A549 (cell line): Measurements from ENCODE around the gene GNAL. TPM values are rescaled to one million over a fixed set of nuclear protein-coding genes. Genes with fewer than 3 reads are reported as not detected.

ENCODE experiments used
- ATAC-seq, 2 experiments: fragments of 200-7000 bp in 1 of 2; fragments of >200 bp in 1 of 2; cut with Nextera tagmentation in 1 of 2; cut with Tn5 transposase in 1 of 2; 3 replicates each; pipeline versions ENCODE4 v1.8.0 to v1.9.1; 2018 to 2020; ENCODE audit warnings: mild to moderate bottlenecking in 1 of 2, moderate library complexity in 1 of 2
- CTCF ChIA-PET: fragments of 300-600 bp; sonication (Branson Sonifier 250); formaldehyde crosslinking; extraction: SDS; loops from one replicate; lab custom pipeline; 2021; ENCODE audit warnings: antibody characterized with exemption, inconsistent platforms; lab: Yijun Ruan, JAX
- POLR2A ChIA-PET: fragments of 350-600 bp; formaldehyde crosslinking; extraction: SDS; loops from one replicate; lab custom pipeline; 2021; ENCODE audit warnings: antibody characterized with exemption, inconsistent platforms; lab: Yijun Ruan, JAX
- DNase-seq, 2 experiments: peaks; one replicate each; pipeline versions ENCODE4 v3.0.0 to v3.0.0-alpha.2; 2011 to 2016; ENCODE audit warnings: low read depth in 1 of 2, low spot score in 1 of 2
- FAIRE-seq: peaks from 2 replicates; lab custom pipeline; 2011; peaks lifted over from hg19 to GRCh38; lab: Jason Lieb, UNC
- H3K27ac ChIP-seq, 2 experiments: fragments of >200 bp; sonication (Bioruptor Twin); formaldehyde crosslinking; 3 replicates each; pipeline ENCODE4 v1.5.1; 2016 to 2017
- H3K4me1 ChIP-seq: fragments of >200 bp; sonication (Bioruptor Twin); formaldehyde crosslinking; 3 replicates; pipeline ENCODE4 v1.6.1; 2016
- H3K4me2 ChIP-seq: fragments of >200 bp; sonication (Bioruptor Twin); formaldehyde crosslinking; 3 replicates; pipeline ENCODE4 v1.6.1; 2016
- H3K4me3 ChIP-seq: fragments of >200 bp; sonication (Bioruptor Twin); formaldehyde crosslinking; 3 replicates; pipeline ENCODE4 v1.5.1; 2016
- H3K9me3 ChIP-seq: fragments of >200 bp; sonication (Bioruptor Twin); formaldehyde crosslinking; 3 replicates; pipeline ENCODE4 v1.6.1; 2016
- ATOH8 ChIP-seq: fragments of 250-450 bp; sonication (Bioruptor Pico); IDR thresholded peaks from 2 replicates; pipeline ENCODE4 v1.5.0; 2020; ENCODE audit warnings: low read depth, mild to moderate bottlenecking, moderate library complexity
- CBX2 ChIP-seq: fragments of 200-600 bp; sonication (generic); IDR thresholded peaks from 2 replicates; pipeline ENCODE4 v1.6.1; 2016; ENCODE audit warnings: low read depth, mild to moderate bottlenecking, borderline replicate concordance
- CBX8 ChIP-seq: fragments of 200-600 bp; sonication (generic); IDR thresholded peaks from 2 replicates; pipeline ENCODE4 v1.6.1; 2016
- CHD2 ChIP-seq: fragments of 150-350 bp; IDR thresholded peaks from 2 replicates; pipeline ENCODE4 v1.6.1; 2014; ENCODE audit warnings: low read length; ENCODE audit not compliant: partially characterized antibody
- EHF ChIP-seq: fragments of 250-450 bp; sonication (Bioruptor Pico); IDR thresholded peaks from 2 replicates; pipeline ENCODE4 v1.5.0; 2020; ENCODE audit warnings: mild to moderate bottlenecking
- EHMT2 ChIP-seq: fragments of 200-600 bp; sonication (generic); IDR thresholded peaks from 2 replicates; pipeline ENCODE4 v1.6.1; 2016; ENCODE audit warnings: antibody characterized with exemption, low read depth, mild to moderate bottlenecking, moderate library complexity
- FOSB ChIP-seq: fragments of 250-450 bp; sonication (Bioruptor Pico); IDR thresholded peaks from 2 replicates; pipeline ENCODE4 v1.5.0; 2020; ENCODE audit warnings: mild to moderate bottlenecking, moderate library complexity
- HDAC2 ChIP-seq: fragments of 200-600 bp; sonication (generic); IDR thresholded peaks from 2 replicates; pipeline ENCODE4 v1.6.1; 2016
- HOXA7 ChIP-seq: fragments of 250-450 bp; sonication (Bioruptor Pico); IDR thresholded peaks from 2 replicates; pipeline ENCODE4 v1.5.0; 2020; ENCODE audit warnings: mild to moderate bottlenecking, moderate library complexity
- JUNB ChIP-seq: fragments of >200 bp; sonication (Bioruptor Twin); formaldehyde crosslinking; IDR thresholded peaks from 2 replicates; pipeline ENCODE4 v1.6.1; 2016
- NFE2L2 ChIP-seq: fragments of 150-350 bp; conservative IDR thresholded peaks from 2 replicates; pipeline ENCODE4 v1.6.1; 2014; ENCODE audit warnings: low read length
- NPAS2 ChIP-seq: fragments of 250-450 bp; sonication (Bioruptor Pico); IDR thresholded peaks from 2 replicates; pipeline ENCODE4 v1.8.0; 2022; ENCODE audit warnings: mild to moderate bottlenecking, moderate library complexity, borderline replicate concordance
- NR3C1 ChIP-seq: fragments of >200 bp; sonication (Bioruptor Twin); formaldehyde crosslinking; IDR thresholded peaks from 3 replicates; pipeline ENCODE4 v1.6.1; 2017
- PHF8 ChIP-seq: fragments of 200-600 bp; sonication (generic); IDR thresholded peaks from 2 replicates; pipeline ENCODE4 v1.6.1; 2016; ENCODE audit warnings: low read depth, mild to moderate bottlenecking, antibody characterized with exemption, moderate library complexity, borderline replicate concordance
- REST ChIP-seq: fragments of 200-600 bp; sonication (generic); IDR thresholded peaks from 2 replicates; pipeline ENCODE4 v1.6.1; 2016; ENCODE audit warnings: antibody characterized with exemption, mild to moderate bottlenecking, moderate library complexity
- SMC3 ChIP-seq: fragments of >200 bp; sonication (Bioruptor Twin); formaldehyde crosslinking; IDR thresholded peaks from 3 replicates; pipeline ENCODE4 v1.6.1; 2018; ENCODE audit warnings: inconsistent platforms
- SREBF2 ChIP-seq: fragments of 450-650 bp; IDR thresholded peaks from 2 replicates; pipeline ENCODE4 v1.6.1; 2014; ENCODE audit warnings: mild to moderate bottlenecking, moderate library complexity
- ZNF302 ChIP-seq: fragments of 250-450 bp; sonication (Bioruptor Pico); IDR thresholded peaks from 2 replicates; pipeline ENCODE4 v1.9.0; 2021; ENCODE audit warnings: inconsistent platforms, mild to moderate bottlenecking, moderate library complexity
- ZSCAN20 ChIP-seq: fragments of 250-450 bp; sonication (Bioruptor Pico); IDR thresholded peaks from 2 replicates; pipeline ENCODE4 v1.8.0; 2022; ENCODE audit warnings: mild to moderate bottlenecking, moderate library complexity
- WGBS: methylation state at CpG from one replicate; pipeline ENCODE4 v1.1.6; 2017; ENCODE audit errors: missing lambda C conversion rate; 5-methylcytosine and 5-hydroxymethylcytosine counted together
- polyA plus RNA-seq, 4 experiments: library from polyadenylated mRNA; depleted of rRNA in 3 of 4; stranded (reverse); fragments of >200 nt; fragmentation: RNase III in 1 of 4; extraction: RNeasy Plus Mini Kit Qiagen cat#74134 plus additional on column Dnase treatment in 1 of 4; gene quantifications; 2 replicates in 3 of 4; 3 replicates in 1 of 4; pipeline ENCODE4 v1.2.3, GENCODE V29; 2011 to 2017
- TF ChIP-seq, protein P1 (sequence below): IDR thresholded peaks from 2 replicates; pipeline ENCODE4 v1.6.1; 2012
- TF ChIP-seq, protein P2 (sequence below): fragments of >200 bp; sonication (Bioruptor Twin); formaldehyde crosslinking; IDR thresholded peaks from 2 replicates; pipeline ENCODE4 v1.6.1; 2016
- TF ChIP-seq, protein P3 (sequence below): fragments of >200 bp; sonication (Bioruptor Twin); formaldehyde crosslinking; IDR thresholded peaks from 3 replicates; pipeline ENCODE4 v1.6.1; 2016

The GNAL gene
- polyA plus RNA-seq, 2 of the 4 experiments (the other 2 are of a cell fraction) = 5.1 to 12.9 TPM

GRCh38 chr18:11820697-11821096, 131.6 kb downstream of the GNAL start:
- FAIRE-seq (no peak), ATAC-seq (no peak), DNase-seq (no peak)
- WGBS = 45% methylated on average over 2 of the region's 2 CpGs
- no peak overlapping the region for H3K27ac ChIP-seq
- no peak overlapping the region for H3K4me2 ChIP-seq
- H3K4me3 ChIP-seq = no peak overlapping the region
- ChIA-PET POLR2A (no interaction called here), CTCF (interaction anchor here (1.1 to 1.5 kb wide), 3 partner anchors 9 to 87 kb away, joined by 3 to 5 read pairs (median 3); no protein-coding TSS in a partner anchor)
- no peaks in the 10 kb centered on the region for H3K4me1 ChIP-seq
- H3K9me3 ChIP-seq = no peaks in the 10 kb centered on the region
- TF ChIP-seq PHF8 = no peak
- TF ChIP-seq, protein P1, sequence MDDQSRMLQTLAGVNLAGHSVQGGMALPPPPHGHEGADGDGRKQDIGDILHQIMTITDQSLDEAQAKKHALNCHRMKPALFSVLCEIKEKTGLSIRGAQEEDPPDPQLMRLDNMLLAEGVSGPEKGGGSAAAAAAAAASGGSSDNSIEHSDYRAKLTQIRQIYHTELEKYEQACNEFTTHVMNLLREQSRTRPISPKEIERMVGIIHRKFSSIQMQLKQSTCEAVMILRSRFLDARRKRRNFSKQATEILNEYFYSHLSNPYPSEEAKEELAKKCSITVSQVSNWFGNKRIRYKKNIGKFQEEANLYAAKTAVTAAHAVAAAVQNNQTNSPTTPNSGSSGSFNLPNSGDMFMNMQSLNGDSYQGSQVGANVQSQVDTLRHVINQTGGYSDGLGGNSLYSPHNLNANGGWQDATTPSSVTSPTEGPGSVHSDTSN = no peak
- no peak for TF ChIP-seq ZSCAN20

DNA sequence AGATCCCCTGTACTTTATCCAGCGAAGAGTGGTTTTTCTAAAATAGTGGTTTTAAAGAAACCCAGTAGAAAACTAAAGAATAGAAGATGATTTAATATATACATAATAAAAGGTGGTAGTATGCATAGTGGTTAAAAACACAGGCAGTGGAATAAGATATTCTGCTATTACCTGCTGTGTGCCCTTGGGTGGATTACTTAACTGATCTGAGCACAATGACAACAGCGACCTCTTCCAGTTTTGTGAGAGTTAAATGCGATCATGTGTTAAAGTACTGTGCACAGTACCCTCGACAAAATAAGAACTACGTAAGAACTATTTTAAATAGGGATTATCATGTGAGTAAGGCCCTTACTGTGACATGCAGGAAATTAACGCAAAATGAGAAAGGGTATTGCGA, 132.1 kb downstream of the GNAL start:
- no peaks in the 10 kb centered on the region for H3K4me1 ChIP-seq
- no peak for DNase-seq
- ChIA-PET POLR2A (no interaction called here), CTCF (interaction anchor here (1.1 to 1.5 kb wide), 3 partner anchors 8 to 174 kb away, joined by 3 read pairs; no protein-coding TSS in a partner anchor)
- H3K4me2 ChIP-seq = no peak overlapping the region
- TF ChIP-seq SREBF2 = no peak
- TF ChIP-seq, protein P2, sequence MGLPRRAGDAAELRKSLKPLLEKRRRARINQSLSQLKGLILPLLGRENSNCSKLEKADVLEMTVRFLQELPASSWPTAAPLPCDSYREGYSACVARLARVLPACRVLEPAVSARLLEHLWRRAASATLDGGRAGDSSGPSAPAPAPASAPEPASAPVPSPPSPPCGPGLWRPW = no peak
- TF ChIP-seq JUNB = no peak
- TF ChIP-seq EHF (CRISPR knock-in tag) = no peak
- no peak for TF ChIP-seq CHD2
- TF ChIP-seq HOXA7 = no peak
- no peak for TF ChIP-seq EHMT2
- FAIRE-seq = no peak
- no peak overlapping the region for H3K4me3 ChIP-seq
- H3K9me3 ChIP-seq = no peaks in the 10 kb centered on the region
- no peak for ATAC-seq
- H3K27ac ChIP-seq = no peak overlapping the region
- 88% methylated on average over 7 of the region's 7 CpGs for WGBS

DNA sequence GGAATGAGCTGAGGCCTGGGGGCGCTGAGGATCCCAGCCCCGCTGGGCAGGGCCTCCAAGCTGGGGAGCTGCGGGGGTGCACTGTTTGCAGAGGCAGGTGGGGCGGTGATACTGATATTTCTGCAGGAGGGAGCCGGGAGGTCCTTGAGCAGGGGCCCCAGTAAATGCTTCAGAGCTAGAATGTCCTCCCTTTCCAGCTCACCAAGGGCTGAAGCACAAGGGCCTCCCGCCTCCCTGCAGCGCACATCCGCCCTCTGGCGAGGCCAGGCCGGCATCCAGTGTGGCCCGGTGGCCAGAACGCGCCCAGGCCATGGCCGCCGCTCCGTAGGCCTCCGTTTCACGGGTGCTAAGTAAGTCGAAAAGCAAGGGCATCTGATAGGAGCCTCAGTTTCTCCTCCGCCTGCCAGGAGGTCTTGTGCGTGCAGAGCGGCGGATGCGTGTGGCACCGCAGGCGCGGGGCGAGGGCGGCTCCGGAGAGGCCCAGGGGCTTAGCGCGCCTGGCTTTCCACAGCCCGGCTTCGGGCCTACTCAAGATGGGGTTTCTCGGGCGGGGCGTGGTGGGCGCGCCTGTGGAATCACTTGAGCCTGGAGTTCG, 132.7 kb downstream of the GNAL start:
- ChIA-PET POLR2A (no interaction called here), CTCF (interaction anchor here (0.9 to 1.5 kb wide), 4 partner anchors 8 to 174 kb away, joined by 3 read pairs; no protein-coding TSS in a partner anchor)
- Histone ChIP-seq H3K4me1 (no peaks in the 10 kb centered on the region), H3K4me3 (no peak overlapping the region), H3K4me2 (no peak overlapping the region), H3K27ac (no peak overlapping the region), H3K9me3 (no peaks in the 10 kb centered on the region)
- no peak for DNase-seq
- FAIRE-seq = no peak
- ATAC-seq = no peak
- TF ChIP-seq NR3C1 (no peak), FOSB (CRISPR knock-in tag) (no peak), SREBF2 (no peak), NPAS2 (CRISPR knock-in tag) (no peak), CBX2 (no peak), JUNB (no peak), ZSCAN20 (no peak), REST (no peak), HDAC2 (no peak), NFE2L2 (no peak), SMC3 (no peak), ZNF302 (CRISPR knock-in tag) (no peak), ATOH8 (CRISPR knock-in tag) (no peak), CBX8 (no peak)
- TF ChIP-seq, protein P3, sequence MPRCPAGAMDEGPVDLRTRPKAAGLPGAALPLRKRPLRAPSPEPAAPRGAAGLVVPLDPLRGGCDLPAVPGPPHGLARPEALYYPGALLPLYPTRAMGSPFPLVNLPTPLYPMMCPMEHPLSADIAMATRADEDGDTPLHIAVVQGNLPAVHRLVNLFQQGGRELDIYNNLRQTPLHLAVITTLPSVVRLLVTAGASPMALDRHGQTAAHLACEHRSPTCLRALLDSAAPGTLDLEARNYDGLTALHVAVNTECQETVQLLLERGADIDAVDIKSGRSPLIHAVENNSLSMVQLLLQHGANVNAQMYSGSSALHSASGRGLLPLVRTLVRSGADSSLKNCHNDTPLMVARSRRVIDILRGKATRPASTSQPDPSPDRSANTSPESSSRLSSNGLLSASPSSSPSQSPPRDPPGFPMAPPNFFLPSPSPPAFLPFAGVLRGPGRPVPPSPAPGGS = no peak
- WGBS = 95% methylated on average over 25 of the region's 40 CpGs
